ENCODE data around the gene VAC14.

VAC14 gene

GRCh38 chr16:70730944-70731343 lies 70.0 kb downstream of the VAC14 start:
- no peak for TF ChIP-seq POU2F2 (IDR thresholded peaks at IDR 0.05; ENCODE audit: low read depth, low read length)
- TF ChIP-seq POLR2AphosphoS5 (IDR thresholded peaks at IDR 0.05; ENCODE audit: low read depth, low read length) = no peak
- TF ChIP-seq SPI1 (IDR thresholded peaks at IDR 0.05; ENCODE audit: low read depth, low read length) = no peak
- TF ChIP-seq PAX5 (IDR thresholded peaks at IDR 0.05; ENCODE audit: insufficient read depth, low read length, severe bottlenecking) = no peak
- no peak for DNase-seq (ENCODE audit: insufficient read length, low spot score)
- no peak for FAIRE-seq

GRCh38 chr16:70730031-70730430 lies 70.9 kb downstream of the VAC14 start:
- DNase-seq (ENCODE audit: insufficient read length, low spot score) (no peak), FAIRE-seq (no peak)
- TF ChIP-seq POLR2AphosphoS5 (IDR thresholded peaks at IDR 0.05; ENCODE audit: low read depth, low read length) (no peak), POU2F2 (IDR thresholded peaks at IDR 0.05; ENCODE audit: low read depth, low read length) (no peak), PAX5 (IDR thresholded peaks at IDR 0.05; ENCODE audit: insufficient read depth, low read length, severe bottlenecking) (no peak), SPI1 (IDR thresholded peaks at IDR 0.05; ENCODE audit: low read depth, low read length) (no peak)

GRCh38 chr16:70729292-70729691 lies 71.7 kb downstream of the VAC14 start:
- FAIRE-seq (no peak), DNase-seq (ENCODE audit: insufficient read length, low spot score) (no peak)
- TF ChIP-seq POU2F2 (IDR thresholded peaks at IDR 0.05; ENCODE audit: low read depth, low read length) (no peak), POLR2AphosphoS5 (IDR thresholded peaks at IDR 0.05; ENCODE audit: low read depth, low read length) (no peak), SPI1 (IDR thresholded peaks at IDR 0.05; ENCODE audit: low read depth, low read length) (no peak), TAF1 (IDR thresholded peaks at IDR 0.05; ENCODE audit: low read depth, low read length) (no peak), POLR2A (IDR thresholded peaks at IDR 0.05; ENCODE audit: low read depth, low read length) (no peak), PAX5 (IDR thresholded peaks at IDR 0.05; ENCODE audit: insufficient read depth, low read length, severe bottlenecking) (no peak)

- no peak for TF ChIP-seq POLR2AphosphoS5 (IDR thresholded peaks at IDR 0.05; ENCODE audit: low read depth, low read length)
- no peak for TF ChIP-seq POLR2A (IDR thresholded peaks at IDR 0.05; ENCODE audit: low read depth, low read length)
- TF ChIP-seq TAF1 (IDR thresholded peaks at IDR 0.05; ENCODE audit: low read depth, low read length) = no peak
- TF ChIP-seq SPI1 (IDR thresholded peaks at IDR 0.05; ENCODE audit: low read depth, low read length) = no peak
- no peak for TF ChIP-seq POU2F2 (IDR thresholded peaks at IDR 0.05; ENCODE audit: low read depth, low read length)
- no peak for TF ChIP-seq PAX5 (IDR thresholded peaks at IDR 0.05; ENCODE audit: insufficient read depth, low read length, severe bottlenecking)
- DNase-seq (ENCODE audit: insufficient read length, low spot score) (no peak), FAIRE-seq (no peak)
These were observed 72.8 kb downstream of the VAC14 start for GRCh38 chr16:70728150-70728549.

- no peak for DNase-seq (ENCODE audit: insufficient read length, low spot score)
- TF ChIP-seq TAF1 (IDR thresholded peaks at IDR 0.05; ENCODE audit: low read depth, low read length) = no peak
- TF ChIP-seq POU2F2 (IDR thresholded peaks at IDR 0.05; ENCODE audit: low read depth, low read length) = no peak
- no peak for TF ChIP-seq POLR2AphosphoS5 (IDR thresholded peaks at IDR 0.05; ENCODE audit: low read depth, low read length)
- TF ChIP-seq POLR2A (IDR thresholded peaks at IDR 0.05; ENCODE audit: low read depth, low read length) = no peak
- TF ChIP-seq SPI1 (IDR thresholded peaks at IDR 0.05; ENCODE audit: low read depth, low read length) = no peak
- no peak for TF ChIP-seq PAX5 (IDR thresholded peaks at IDR 0.05; ENCODE audit: insufficient read depth, low read length, severe bottlenecking)
- FAIRE-seq = no peak
These were observed 74.0 kb downstream of the VAC14 start for GRCh38 chr16:70726892-70727361.

- FAIRE-seq = no peak
- DNase-seq (ENCODE audit: insufficient read length, low spot score) = no peak
- no peak for TF ChIP-seq POLR2A (IDR thresholded peaks at IDR 0.05; ENCODE audit: low read depth, low read length)
- no peak for TF ChIP-seq POU2F2 (IDR thresholded peaks at IDR 0.05; ENCODE audit: low read depth, low read length)
- no peak for TF ChIP-seq TAF1 (IDR thresholded peaks at IDR 0.05; ENCODE audit: low read depth, low read length)
- no peak for TF ChIP-seq POLR2AphosphoS5 (IDR thresholded peaks at IDR 0.05; ENCODE audit: low read depth, low read length)
- no peak for TF ChIP-seq SPI1 (IDR thresholded peaks at IDR 0.05; ENCODE audit: low read depth, low read length)
- no peak for TF ChIP-seq PAX5 (IDR thresholded peaks at IDR 0.05; ENCODE audit: insufficient read depth, low read length, severe bottlenecking)
These were observed 74.8 kb downstream of the VAC14 start for GRCh38 chr16:70725912-70726828.

GRCh38 chr16:70725024-70725911 lies 75.7 kb downstream of the VAC14 start:
- FAIRE-seq (no peak), DNase-seq (ENCODE audit: insufficient read length, low spot score) (no peak)
- TF ChIP-seq SPI1 (IDR thresholded peaks at IDR 0.05; ENCODE audit: low read depth, low read length) = no peak
- no peak for TF ChIP-seq POLR2A (IDR thresholded peaks at IDR 0.05; ENCODE audit: low read depth, low read length)
- TF ChIP-seq POLR2AphosphoS5 (IDR thresholded peaks at IDR 0.05; ENCODE audit: low read depth, low read length) = no peak
- no peak for TF ChIP-seq TAF1 (IDR thresholded peaks at IDR 0.05; ENCODE audit: low read depth, low read length)
- no peak for TF ChIP-seq PAX5 (IDR thresholded peaks at IDR 0.05; ENCODE audit: insufficient read depth, low read length, severe bottlenecking)
- no peak for TF ChIP-seq POU2F2 (IDR thresholded peaks at IDR 0.05; ENCODE audit: low read depth, low read length)

- no peak for DNase-seq (ENCODE audit: insufficient read length, low spot score)
- FAIRE-seq = no peak
These were observed 76.6 kb downstream of the VAC14 start for GRCh38 chr16:70724146-70725023.

More at GRCh38 chr16:70724146-70725023, 76.6 kb downstream of the VAC14 start:
- TF ChIP-seq SPI1 (IDR thresholded peaks at IDR 0.05; ENCODE audit: low read depth, low read length) = no peak
- TF ChIP-seq PAX5 (IDR thresholded peaks at IDR 0.05; ENCODE audit: insufficient read depth, low read length, severe bottlenecking) = no peak
- no peak for TF ChIP-seq POU2F2 (IDR thresholded peaks at IDR 0.05; ENCODE audit: low read depth, low read length)
- TF ChIP-seq TAF1 (IDR thresholded peaks at IDR 0.05; ENCODE audit: low read depth, low read length) = no peak
- TF ChIP-seq POLR2AphosphoS5 (IDR thresholded peaks at IDR 0.05; ENCODE audit: low read depth, low read length) = no peak
- TF ChIP-seq POLR2A (IDR thresholded peaks at IDR 0.05; ENCODE audit: low read depth, low read length) = no peak

Data from GM12891 (cell line).